Measurements from ENCODE around the gene CTU2.

Gene CTU2

DNA sequence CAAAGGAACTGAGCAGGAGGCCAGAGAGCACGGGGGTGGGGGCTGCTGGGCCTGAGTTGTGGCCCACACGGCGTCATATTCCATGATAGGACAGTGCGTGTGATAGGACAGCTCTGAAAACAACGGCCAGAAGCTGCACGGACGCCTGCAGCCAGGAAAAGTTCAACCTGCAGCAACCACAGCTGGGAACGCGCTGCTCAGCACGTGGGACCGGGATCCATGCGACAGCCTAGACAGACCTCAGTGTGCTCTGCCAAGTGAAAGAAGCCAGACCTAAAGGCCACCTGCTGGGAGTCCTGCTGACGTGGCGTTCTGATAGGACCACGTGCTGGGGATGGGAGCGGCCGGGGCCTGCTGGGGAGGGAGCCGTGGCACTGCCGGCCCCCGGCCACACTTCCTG lies 21.6 kb downstream of the CTU2 start:
- no peak for ATAC-seq
- TF ChIP-seq RARB (CRISPR knock-in tag; IDR thresholded peaks at IDR 0.05): no peak
- TF ChIP-seq ARNTL (CRISPR knock-in tag; IDR thresholded peaks at IDR 0.05; ENCODE audit: borderline replicate concordance, low read depth): no peak
- TF ChIP-seq ESRRG (CRISPR knock-in tag; IDR thresholded peaks at IDR 0.05): no peak
- TF ChIP-seq CSDC2 (CRISPR knock-in tag; IDR thresholded peaks at IDR 0.05): no peak
- TF ChIP-seq ZFP30 (CRISPR knock-in tag; IDR thresholded peaks at IDR 0.05): no peak
- TF ChIP-seq OSR1 (CRISPR knock-in tag; IDR thresholded peaks at IDR 0.05): no peak

DNA sequence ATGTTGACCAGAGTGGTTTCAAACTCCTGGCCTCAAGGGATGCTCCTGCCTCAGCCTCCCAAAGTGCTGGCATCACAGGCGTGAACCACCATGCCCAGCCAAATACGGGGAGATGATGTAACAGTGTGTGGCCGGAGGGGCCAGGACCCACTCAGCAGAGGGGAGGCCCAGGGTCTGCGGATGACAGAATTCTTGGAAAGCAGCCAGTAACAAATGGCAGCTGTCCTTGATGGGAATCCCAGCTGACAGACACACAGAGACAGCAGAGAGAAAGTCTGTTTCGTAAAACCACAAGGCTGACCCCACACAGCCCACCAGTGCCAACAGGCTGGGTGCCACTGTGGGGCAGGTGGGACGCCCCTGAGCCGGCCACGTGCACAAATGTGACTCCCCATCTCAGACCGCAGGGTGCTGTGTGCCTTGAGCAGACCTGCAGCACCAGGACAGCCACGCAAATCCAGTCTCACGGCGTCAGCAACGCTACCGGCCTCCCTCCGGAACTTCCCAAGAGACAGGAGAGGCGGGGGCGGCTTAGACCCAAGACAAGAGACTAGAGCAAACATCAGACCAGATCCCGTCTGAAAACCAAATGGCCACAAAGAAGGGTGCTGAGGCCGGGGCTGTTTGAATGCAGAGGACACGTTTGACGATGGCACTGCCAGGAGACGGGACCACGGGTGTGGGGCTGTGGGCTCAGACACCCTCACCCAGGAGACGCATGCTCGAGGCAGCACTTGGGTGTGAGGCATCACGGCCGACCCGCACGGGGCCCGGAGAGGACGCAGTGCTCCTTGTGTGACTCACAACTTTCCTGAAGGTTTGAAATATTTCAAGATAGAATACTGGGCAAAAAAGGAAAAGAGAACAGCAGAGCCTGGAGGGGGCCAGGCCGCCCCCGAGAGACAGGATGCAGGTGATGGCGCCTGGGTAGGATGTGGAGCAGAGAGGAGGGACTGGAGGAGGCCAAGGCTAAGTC lies 24.6 kb downstream of the CTU2 start:
- ATAC-seq: peak; percentile 67
- TF ChIP-seq PATZ1 (CRISPR knock-in tag; IDR thresholded peaks at IDR 0.05; ENCODE audit: borderline replicate concordance): peak; percentile 87; the same call in 1 of the 2 replicates
- TF ChIP-seq, protein P1, sequence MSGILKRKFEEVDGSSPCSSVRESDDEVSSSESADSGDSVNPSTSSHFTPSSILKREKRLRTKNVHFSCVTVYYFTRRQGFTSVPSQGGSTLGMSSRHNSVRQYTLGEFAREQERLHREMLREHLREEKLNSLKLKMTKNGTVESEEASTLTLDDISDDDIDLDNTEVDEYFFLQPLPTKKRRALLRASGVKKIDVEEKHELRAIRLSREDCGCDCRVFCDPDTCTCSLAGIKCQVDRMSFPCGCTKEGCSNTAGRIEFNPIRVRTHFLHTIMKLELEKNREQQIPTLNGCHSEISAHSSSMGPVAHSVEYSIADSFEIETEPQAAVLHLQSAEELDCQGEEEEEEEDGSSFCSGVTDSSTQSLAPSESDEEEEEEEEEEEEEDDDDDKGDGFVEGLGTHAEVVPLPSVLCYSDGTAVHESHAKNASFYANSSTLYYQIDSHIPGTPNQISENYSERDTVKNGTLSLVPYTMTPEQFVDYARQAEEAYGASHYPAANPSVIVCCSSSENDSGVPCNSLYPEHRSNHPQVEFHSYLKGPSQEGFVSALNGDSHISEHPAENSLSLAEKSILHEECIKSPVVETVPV (CRISPR knock-in tag; IDR thresholded peaks at IDR 0.05): no peak

- no peak for TF ChIP-seq ZC3H10 (CRISPR knock-in tag; IDR thresholded peaks at IDR 0.05)
- no peak for TF ChIP-seq ZNF70 (CRISPR knock-in tag; IDR thresholded peaks at IDR 0.05)
- TF ChIP-seq POU6F1 (CRISPR knock-in tag; IDR thresholded peaks at IDR 0.05; ENCODE audit: borderline replicate concordance, low read depth): no peak
- TF ChIP-seq GLIS3 (CRISPR knock-in tag; IDR thresholded peaks at IDR 0.05): no peak
- no peak for TF ChIP-seq SNAI2 (CRISPR knock-in tag; IDR thresholded peaks at IDR 0.05)
- TF ChIP-seq OSR1 (CRISPR knock-in tag; IDR thresholded peaks at IDR 0.05): no peak
- TF ChIP-seq ISL1 (CRISPR knock-in tag; IDR thresholded peaks at IDR 0.05): no peak
- no peak for TF ChIP-seq CSDC2 (CRISPR knock-in tag; IDR thresholded peaks at IDR 0.05)
- TF ChIP-seq ZNF565 (CRISPR knock-in tag; conservative IDR thresholded peaks at IDR 0.05; ENCODE audit: low read depth): no peak
- TF ChIP-seq ARNTL (CRISPR knock-in tag; IDR thresholded peaks at IDR 0.05; ENCODE audit: borderline replicate concordance, low read depth): no peak
- TF ChIP-seq CREB5 (CRISPR knock-in tag; IDR thresholded peaks at IDR 0.05; ENCODE audit: low read depth): no peak
- ATAC-seq: peak; percentile 32
These were observed 25.4 kb downstream of the CTU2 start for GRCh38 chr16:88731699-88732098.

DNA sequence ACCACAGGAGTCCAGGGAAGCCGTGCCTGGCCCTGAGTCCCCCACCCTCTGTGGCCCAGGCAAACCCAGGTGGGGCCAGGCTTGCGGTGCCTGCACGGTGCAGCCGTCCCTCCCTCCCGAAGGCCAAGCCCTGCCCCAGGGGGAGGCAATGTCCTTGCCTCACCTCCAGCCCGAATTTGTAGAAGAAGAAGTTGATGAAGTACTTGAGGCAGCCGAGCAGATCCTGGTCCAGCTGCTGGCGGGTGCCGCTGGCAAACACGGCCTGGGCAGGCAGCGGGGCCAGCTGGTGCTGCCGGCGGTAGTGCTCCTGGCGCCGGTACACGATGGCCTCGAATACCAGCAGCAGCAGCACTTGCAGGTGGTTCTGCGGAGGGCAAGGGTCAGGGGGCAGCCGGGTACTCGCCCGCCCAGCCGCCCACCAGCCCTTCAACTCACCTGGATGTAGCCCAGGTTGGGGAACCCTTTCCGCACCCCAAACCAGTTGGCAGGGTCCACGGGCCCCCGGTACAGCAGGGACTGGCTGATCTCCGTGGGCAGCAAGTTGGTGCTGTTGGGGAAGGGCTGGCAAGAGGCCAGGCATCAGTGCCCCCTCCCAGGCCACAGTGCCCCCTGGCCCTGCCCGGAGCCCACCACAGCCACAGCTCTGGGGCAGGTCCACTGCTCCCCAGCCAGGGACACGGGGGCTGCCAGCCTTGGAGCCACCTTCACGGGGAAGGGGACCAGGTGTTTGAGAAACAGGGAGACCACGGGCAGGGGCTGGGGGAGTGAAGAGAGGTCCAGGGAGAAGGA lies 26.1 kb downstream of the CTU2 start:
- ATAC-seq: no peak
- TF ChIP-seq SNAI2 (CRISPR knock-in tag; IDR thresholded peaks at IDR 0.05): no peak
- no peak for TF ChIP-seq ZFP30 (CRISPR knock-in tag; IDR thresholded peaks at IDR 0.05)
- TF ChIP-seq ESRRG (CRISPR knock-in tag; IDR thresholded peaks at IDR 0.05): no peak
- no peak for TF ChIP-seq ISL1 (CRISPR knock-in tag; IDR thresholded peaks at IDR 0.05)
- no peak for TF ChIP-seq ZNF8 (CRISPR knock-in tag; IDR thresholded peaks at IDR 0.05)
- TF ChIP-seq CREB5 (CRISPR knock-in tag; IDR thresholded peaks at IDR 0.05; ENCODE audit: low read depth): no peak
- no peak for TF ChIP-seq OSR1 (CRISPR knock-in tag; IDR thresholded peaks at IDR 0.05)
- TF ChIP-seq POU6F1 (CRISPR knock-in tag; IDR thresholded peaks at IDR 0.05; ENCODE audit: borderline replicate concordance, low read depth): no peak
- TF ChIP-seq PATZ1 (CRISPR knock-in tag; IDR thresholded peaks at IDR 0.05; ENCODE audit: borderline replicate concordance): no peak
